NCI-H446 (cell line): ENCODE measurements around the gene SCYGR6.

Experiments used
- DNase-seq, 2 experiments: peaks; one replicate each; lab custom pipeline; 2025; lab: John Stamatoyannopoulos, UW

Gene SCYGR6

DNA sequence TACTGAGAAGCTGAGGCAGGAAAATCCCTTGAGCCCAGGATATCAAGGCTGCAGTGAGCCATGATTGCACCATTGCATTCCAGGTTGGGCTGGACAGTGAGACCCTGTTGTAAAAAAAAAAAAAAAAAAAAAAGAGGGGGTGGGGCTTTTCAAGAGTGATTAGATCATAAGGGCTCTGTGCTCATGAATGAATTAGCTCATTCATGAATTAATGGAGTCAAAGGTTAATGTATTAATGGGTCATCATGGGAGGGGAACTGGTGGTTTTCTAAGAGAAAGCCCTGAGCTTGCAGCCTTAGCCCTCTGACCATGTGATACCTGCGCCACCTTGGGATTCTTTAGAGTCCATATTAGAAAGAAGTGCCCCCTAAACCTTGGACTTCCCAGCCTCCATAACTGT lies 11.3 kb downstream of the SCYGR6 start:
- no peak for DNase-seq

DNA sequence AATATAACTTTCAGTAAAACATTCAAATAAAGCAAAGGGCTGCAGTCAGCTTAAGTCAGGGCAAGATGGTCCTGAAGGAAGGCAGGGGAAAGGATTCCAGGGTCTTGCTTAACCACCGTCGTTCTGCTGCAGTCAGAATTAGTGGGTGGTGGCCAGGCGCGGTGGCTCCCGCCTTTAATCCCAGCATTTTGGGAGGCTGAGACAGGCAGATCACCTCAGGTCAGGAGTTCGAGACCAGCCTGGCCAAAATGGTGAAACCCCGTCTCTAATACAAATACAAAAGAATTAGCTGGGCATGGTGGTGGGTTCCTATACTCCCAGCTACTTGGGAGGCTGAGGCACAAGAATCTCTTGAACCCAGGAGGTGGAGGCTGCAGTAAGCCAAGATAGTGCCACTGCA lies 13.6 kb downstream of the SCYGR6 start:
- no peak for DNase-seq

GRCh38 chr2:227707390-227707789 lies 17.2 kb downstream of the SCYGR6 start:
- no peak for DNase-seq

DNA sequence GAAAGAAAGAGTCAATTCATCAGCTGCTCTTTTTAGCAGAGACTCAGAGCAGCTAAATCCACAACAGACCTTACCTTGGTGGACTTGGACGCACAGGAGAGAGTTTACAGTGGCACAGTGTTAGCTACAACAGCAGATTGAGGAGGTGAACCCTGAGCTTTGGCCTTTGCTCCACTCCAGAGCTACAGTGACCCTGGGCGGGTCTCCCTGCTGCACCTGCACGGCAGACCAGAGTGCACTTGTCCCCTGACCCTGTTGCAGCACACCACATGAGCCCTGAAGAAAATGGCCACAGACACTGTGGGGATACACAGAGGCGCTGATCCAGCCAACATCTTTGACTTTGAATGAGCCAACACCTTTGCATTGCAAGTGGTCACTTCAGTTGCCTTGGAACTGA lies 17.7 kb downstream of the SCYGR6 start:
- DNase-seq = no peak

DNA sequence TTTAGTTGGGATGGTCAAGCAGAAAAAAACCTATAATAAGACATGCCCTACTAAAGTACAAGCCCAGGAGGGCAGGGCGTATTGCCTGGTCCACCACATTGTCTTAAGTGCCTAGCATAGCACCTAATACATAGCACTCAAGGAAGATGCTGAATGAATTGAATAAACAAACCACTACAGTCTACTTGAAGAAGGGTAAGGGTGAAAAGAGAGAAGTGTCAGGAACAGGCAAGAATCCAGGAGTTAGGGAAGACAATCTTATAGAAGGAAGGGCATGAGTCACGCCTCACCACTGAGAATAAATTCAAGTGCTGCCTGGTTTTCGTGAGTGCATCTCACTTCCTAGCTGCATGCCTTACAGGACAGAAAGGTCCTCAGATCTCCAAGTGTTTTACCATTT lies 20.6 kb downstream of the SCYGR6 start:
- DNase-seq = no peak

DNA sequence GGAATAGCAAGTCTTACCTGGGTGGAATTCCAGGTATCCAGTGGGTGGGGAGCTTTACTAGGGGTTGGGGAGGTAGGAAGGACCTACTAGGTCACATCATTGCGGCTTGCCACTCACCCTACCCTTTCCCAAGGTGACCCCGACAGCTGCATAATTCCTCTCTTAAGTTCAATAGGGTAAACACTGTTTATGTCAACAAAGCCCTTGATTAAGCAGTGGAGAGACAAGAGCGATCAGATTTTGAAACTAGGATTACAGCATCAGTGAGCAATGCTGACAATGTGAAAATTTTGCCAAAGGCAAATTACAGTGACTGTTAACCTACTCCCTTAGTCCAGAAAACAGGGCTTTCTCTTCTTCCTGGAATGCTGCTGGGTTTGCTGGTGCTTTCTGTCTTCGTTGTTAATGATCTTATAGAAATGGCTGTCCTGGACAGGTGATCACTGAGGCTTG lies 21.3 kb downstream of the SCYGR6 start:
- DNase-seq = no peak

- no peak for DNase-seq
These were observed 23.0 kb downstream of the SCYGR6 start for GRCh38 chr2:227701556-227701955.

GRCh38 chr2:227696990-227697679 lies 27.4 kb downstream of the SCYGR6 start:
- DNase-seq = no peak

DNA sequence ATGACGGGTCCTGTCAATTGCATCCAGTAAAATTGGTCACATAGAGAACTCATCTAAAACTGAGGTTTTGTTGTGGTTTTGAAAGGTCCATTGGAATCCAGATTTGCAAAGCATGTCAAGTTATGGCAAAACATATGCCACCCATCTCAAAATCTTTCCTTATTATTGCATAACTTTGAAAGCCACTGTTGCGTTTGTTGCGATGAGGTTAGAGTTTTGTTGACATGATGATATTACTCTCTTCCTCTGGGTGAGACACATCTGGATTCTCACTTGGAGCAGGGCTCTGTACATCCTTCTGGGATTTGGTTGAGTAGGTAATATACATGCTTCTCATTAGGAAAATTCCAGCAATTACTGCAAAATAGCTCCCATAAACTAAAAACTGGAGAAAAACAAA lies 37.4 kb downstream of the SCYGR6 start:
- DNase-seq = no peak

GRCh38 chr2:227684258-227684657 lies 40.3 kb downstream of the SCYGR6 start:
- no peak for DNase-seq

DNA sequence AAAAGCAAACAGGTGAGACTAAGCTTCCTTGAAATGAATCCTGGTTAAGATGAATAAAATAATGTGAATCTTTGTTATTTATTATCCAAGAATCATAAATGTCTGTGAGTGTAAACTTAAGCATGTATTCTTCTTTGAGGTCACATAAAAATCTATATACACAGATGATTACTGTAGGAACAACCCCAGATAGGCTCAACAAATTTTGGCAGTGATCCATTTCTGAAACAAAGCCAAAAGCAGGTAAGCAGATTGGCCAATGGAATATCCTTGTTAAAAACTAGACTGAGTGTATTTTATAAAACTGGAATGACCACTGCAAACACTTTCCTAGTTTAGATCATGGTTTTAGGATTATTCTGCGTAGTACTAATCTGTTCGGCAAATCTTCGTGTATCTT lies 46.6 kb downstream of the SCYGR6 start:
- DNase-seq = no peak

GRCh38 chr2:227674485-227674884 lies 50.1 kb downstream of the SCYGR6 start:
- no peak for DNase-seq
